HG03521 (cell line): ENCODE measurements around the gene TLR7.

ENCODE experiments used
- ATAC-seq: cut with Tn5 transposase; IDR thresholded peaks from one replicate; pipeline ENCODE4 v1.9.1; 2021; ENCODE audit warnings: mild to moderate bottlenecking, moderate library complexity; ENCODE audit not compliant: unreplicated experiment

TLR7 gene

DNA sequence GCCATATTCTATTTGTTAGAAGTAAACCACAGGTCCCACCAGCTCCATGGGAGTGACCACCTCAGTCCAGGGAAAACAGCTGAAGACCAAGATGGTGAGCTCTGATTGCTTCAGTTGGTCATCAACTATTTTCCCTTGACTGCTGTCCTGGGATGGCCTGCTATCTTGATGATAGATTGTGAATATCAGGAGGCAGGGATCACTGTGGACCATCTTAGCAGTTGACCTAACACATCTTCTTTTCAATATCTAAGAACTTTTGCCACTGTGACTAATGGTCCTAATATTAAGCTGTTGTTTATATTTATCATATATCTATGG, 55.7 kb downstream of the TLR7 start:
- ATAC-seq: no peak

DNA sequence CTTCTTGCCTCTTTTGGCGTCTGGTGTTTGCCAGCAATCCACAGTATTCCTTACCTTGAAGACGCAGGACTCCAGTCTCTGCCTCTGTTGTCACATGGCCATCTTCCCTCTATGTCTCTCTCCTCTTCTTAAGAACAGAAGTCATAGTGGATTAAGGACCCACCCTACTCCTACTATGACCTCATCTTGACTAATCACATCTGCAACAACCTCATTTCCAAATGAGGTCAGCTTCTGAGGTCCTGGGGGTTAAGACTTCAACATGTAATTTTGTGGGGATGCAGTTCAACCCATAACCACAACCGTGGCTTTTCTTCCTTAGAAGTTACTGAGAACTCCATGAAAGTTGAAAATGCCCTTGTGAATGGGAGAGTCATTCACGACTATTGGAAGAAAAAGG, 62.8 kb downstream of the TLR7 start:
- ATAC-seq: no peak

DNA sequence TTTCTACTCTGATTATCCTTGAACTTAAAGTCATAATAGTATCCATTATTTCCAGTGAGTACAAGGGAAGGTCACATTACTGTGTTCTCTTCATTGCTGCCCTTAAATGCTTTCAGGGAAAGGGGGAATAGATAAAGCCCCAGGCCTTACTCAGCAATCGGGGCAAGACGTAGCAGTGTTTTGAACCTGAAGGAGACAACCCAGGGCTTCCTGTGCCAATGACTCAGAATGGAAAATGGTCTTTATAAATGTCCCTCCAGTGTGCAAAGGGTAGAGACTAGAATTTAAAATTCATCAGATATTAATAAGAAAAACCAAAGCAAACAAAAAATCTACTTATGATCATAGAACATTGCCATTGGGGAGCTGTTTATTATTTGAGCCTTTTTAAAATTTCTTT, 63.3 kb downstream of the TLR7 start:
- no peak for ATAC-seq

DNA sequence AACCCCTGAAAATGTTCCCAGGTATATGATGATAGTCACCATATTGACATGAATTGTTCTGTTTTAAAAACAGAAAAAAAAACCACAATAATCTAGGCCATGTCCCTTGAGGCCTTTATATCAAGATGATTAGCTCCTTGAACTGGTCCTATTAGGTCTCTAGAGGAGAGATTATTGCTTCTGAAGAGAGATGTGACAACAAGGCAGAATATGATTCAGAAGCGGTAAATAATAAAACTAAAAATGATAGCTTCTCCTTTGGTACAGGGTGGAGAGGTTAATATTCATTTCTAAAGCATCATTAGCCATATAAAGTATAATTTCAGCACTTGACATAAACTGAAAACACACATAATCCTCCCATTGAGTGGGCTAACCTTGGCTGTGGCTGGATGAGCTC, 65.4 kb downstream of the TLR7 start:
- ATAC-seq: no peak

DNA sequence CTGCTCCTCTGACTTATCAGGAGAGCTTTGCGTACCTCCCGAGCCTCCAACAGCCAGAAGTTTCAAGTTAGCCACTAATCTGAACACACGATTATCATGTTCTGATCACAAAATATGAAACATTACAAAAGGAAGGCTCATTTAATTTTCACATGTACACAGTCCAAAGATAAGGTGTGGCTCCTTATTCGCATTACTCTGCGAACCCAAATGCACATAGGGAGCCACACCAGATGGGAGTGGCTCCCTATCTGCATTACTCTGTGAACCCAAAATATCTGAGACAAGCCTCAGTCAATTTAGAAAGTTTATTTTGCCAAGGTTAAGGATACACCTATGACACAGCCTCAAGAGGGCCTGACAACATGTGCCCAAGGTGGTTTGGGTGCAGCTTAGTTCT, 68.0 kb downstream of the TLR7 start:
- no peak for ATAC-seq

DNA sequence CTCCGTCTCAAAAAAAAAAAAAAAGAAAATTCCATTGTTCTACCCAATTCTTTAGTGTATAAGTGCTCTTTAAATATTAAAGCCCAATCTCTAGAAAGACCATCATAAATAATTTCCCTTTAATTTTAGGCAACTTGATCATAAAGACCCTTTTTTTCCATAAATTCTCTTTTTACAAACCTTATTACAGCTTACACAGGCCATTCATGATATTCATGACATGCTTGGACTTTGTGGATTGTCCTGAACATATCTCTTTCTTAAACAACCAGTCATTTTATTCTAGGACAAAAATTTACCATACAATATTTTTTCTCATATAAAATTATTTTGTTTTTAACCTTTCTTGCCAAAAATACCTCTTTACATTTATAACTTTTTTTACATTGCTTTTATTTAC, 70.1 kb downstream of the TLR7 start:
- no peak for ATAC-seq
